HepG2 (cell line): Measurements from ENCODE around the gene YY1. TPM values are rescaled to one million over a fixed set of nuclear protein-coding genes. Genes with fewer than 3 reads are reported as not detected.

Source experiments
- BCL3 ChIP-seq: sonication (generic); formaldehyde crosslinking; IDR thresholded peaks from 2 replicates; pipeline ENCODE4 v1.5.1; 2020; ENCODE audit warnings: mild to moderate bottlenecking, missing genetic modification reagents, moderate library complexity
- EEA1 ChIP-seq: sonication (generic); formaldehyde crosslinking; IDR thresholded peaks from 2 replicates; pipeline ENCODE4 v1.5.1; 2020; ENCODE audit warnings: mild to moderate bottlenecking, missing genetic modification reagents, borderline replicate concordance
- ERF ChIP-seq: IDR thresholded peaks from 2 replicates; pipeline ENCODE4 v1.6.1; 2018; ENCODE audit warnings: missing biosample characterization, missing genetic modification reagents
- ESRRA ChIP-seq: sonication (generic); formaldehyde crosslinking; IDR thresholded peaks from 2 replicates; pipeline ENCODE4 v1.5.1; 2020; ENCODE audit warnings: mild to moderate bottlenecking, low read depth, missing genetic modification reagents
- FOXK1 ChIP-seq: sonication (generic); formaldehyde crosslinking; IDR thresholded peaks from 2 replicates; pipeline ENCODE4 v1.4.0; 2020; ENCODE audit warnings: low read depth, missing genetic modification reagents, borderline replicate concordance
- HCFC1 ChIP-seq: fragments of 150-350 bp; IDR thresholded peaks from 2 replicates; pipeline ENCODE4 v1.6.1; 2014; ENCODE audit warnings: low read depth, low read length
- MTF2 ChIP-seq: sonication (generic); formaldehyde crosslinking; IDR thresholded peaks from 2 replicates; pipeline ENCODE4 v1.5.0; 2020; ENCODE audit warnings: missing genetic modification reagents, borderline replicate concordance
- RAD21 ChIP-seq: fragments of 450-650 bp; formaldehyde crosslinking; IDR thresholded peaks from 2 replicates; pipeline ENCODE4 v1.5.0; 2020; ENCODE audit warnings: mild to moderate bottlenecking
- SRY ChIP-seq: sonication (generic); formaldehyde crosslinking; IDR thresholded peaks from 2 replicates; pipeline ENCODE4 v1.8.0; 2022; ENCODE audit warnings: mild to moderate bottlenecking, missing genetic modification reagents
- TMF1 ChIP-seq: sonication (generic); formaldehyde crosslinking; IDR thresholded peaks from 2 replicates; pipeline ENCODE4 v1.8.1; 2022; ENCODE audit warnings: low read depth, missing genetic modification reagents
- ZBTB20 ChIP-seq: sonication (generic); formaldehyde crosslinking; IDR thresholded peaks from 2 replicates; pipeline ENCODE4 v1.8.1; 2023; ENCODE audit warnings: missing genetic modification reagents, low read depth, mild to moderate bottlenecking, borderline replicate concordance
- ZBTB37 ChIP-seq: sonication (generic); formaldehyde crosslinking; IDR thresholded peaks from 2 replicates; pipeline ENCODE4 v1.4.0; 2020; ENCODE audit warnings: mild to moderate bottlenecking, missing genetic modification reagents
- ZBTB43 ChIP-seq: sonication (generic); formaldehyde crosslinking; conservative IDR thresholded peaks from 2 replicates; pipeline ENCODE4 v1.4.0; 2020; ENCODE audit warnings: missing genetic modification reagents
- ZBTB8A ChIP-seq: sonication (generic); formaldehyde crosslinking; IDR thresholded peaks from 2 replicates; pipeline ENCODE4 v1.4.0; 2020; ENCODE audit warnings: mild to moderate bottlenecking, low read depth, missing genetic modification reagents, borderline replicate concordance
- ZNF10 ChIP-seq: sonication (generic); formaldehyde crosslinking; IDR thresholded peaks from 2 replicates; pipeline ENCODE4 v1.4.0; 2020; ENCODE audit warnings: mild to moderate bottlenecking, low read depth, missing genetic modification reagents, borderline replicate concordance
- ZNF235 ChIP-seq: sonication (generic); formaldehyde crosslinking; IDR thresholded peaks from 2 replicates; pipeline ENCODE4 v1.8.1; 2023; ENCODE audit warnings: mild to moderate bottlenecking, missing genetic modification reagents, borderline replicate concordance
- ZNF432 ChIP-seq: sonication (generic); formaldehyde crosslinking; IDR thresholded peaks from 2 replicates; pipeline ENCODE4 v1.5.0; 2020; ENCODE audit warnings: missing genetic modification reagents, mild to moderate bottlenecking, borderline replicate concordance
- ZNF609 ChIP-seq: sonication (generic); formaldehyde crosslinking; IDR thresholded peaks from 2 replicates; pipeline ENCODE4 v1.4.0; 2020; ENCODE audit warnings: mild to moderate bottlenecking, missing genetic modification reagents, borderline replicate concordance
- ZNF660 ChIP-seq: sonication (generic); formaldehyde crosslinking; IDR thresholded peaks from 2 replicates; pipeline ENCODE4 v1.5.1; 2020; ENCODE audit warnings: mild to moderate bottlenecking, low read depth, missing genetic modification reagents, borderline replicate concordance
- ZNF670 ChIP-seq: sonication (generic); formaldehyde crosslinking; IDR thresholded peaks from 2 replicates; pipeline ENCODE4 v1.8.0; 2022; ENCODE audit warnings: mild to moderate bottlenecking, missing genetic modification reagents, borderline replicate concordance
- polyA plus RNA-seq, 8 experiments: library from polyadenylated mRNA; depleted of rRNA in 3 of 8; stranded (reverse) in 7 of 8; unstranded in 1 of 8; fragments of >200 nt; fragmentation: Illumina TruSeq in 4 of 8; extraction: Trizol in 4 of 8; gene quantifications; 2 replicates each; pipeline versions ENCODE4 v1.2.1 to v1.2.3, GENCODE V29; 2011 to 2016; ENCODE audit warnings: low read depth in 4 of 8, missing spikeins in 1 of 8, mixed read lengths in 1 of 8; ENCODE audit not compliant: insufficient read depth in 1 of 8
- total RNA-seq, 5 experiments: library from RNA; depleted of rRNA; stranded (reverse); fragments of >200 nt; fragmentation: Illumina TruSeq; extraction: Trizol; gene quantifications; 2 replicates each; pipeline ENCODE4 v1.2.3, GENCODE V29; 2016; ENCODE audit warnings: low read depth in 1 of 5

The YY1 gene
- total and polyA plus RNA-seq, 2 of the 13 experiments (the other 11 are each of a cell fraction or from before 2014, with no cell fraction given) = 29.4 to 68.1 TPM

- TF ChIP-seq ZNF235 (CRISPR knock-in tag) (no peak), SRY (CRISPR knock-in tag) (no peak), EEA1 (CRISPR knock-in tag) (no peak), BCL3 (no peak), ZNF10 (CRISPR knock-in tag) (no peak), ZBTB8A (CRISPR knock-in tag) (no peak), ZBTB43 (CRISPR knock-in tag) (no peak), ZNF432 (CRISPR knock-in tag) (no peak), ZNF609 (CRISPR knock-in tag) (peak; percentile 73), ZNF670 (CRISPR knock-in tag) (no peak), FOXK1 (CRISPR knock-in tag) (peak; percentile 84; the same call in 1 of the 2 replicates), HCFC1 (no peak), ZBTB20 (CRISPR knock-in tag) (peak; percentile 66; the same call in 1 of the 2 replicates), ERF (no peak), RAD21 (no peak), ESRRA (CRISPR knock-in tag) (peak; percentile 69; the same call in 1 of the 2 replicates), TMF1 (no peak), ZNF660 (CRISPR knock-in tag) (no peak), MTF2 (CRISPR knock-in tag) (no peak), ZBTB37 (CRISPR knock-in tag) (no peak)
Observed at GRCh38 chr14:100203962-100204834, 34.7 kb upstream of the YY1 start (continued).
